Neuronal stem cell (in vitro differentiated cells): ENCODE results near the gene PARD3.
A peak's percentile ranks its signal among the peaks of the same experiment; 100 is the strongest.

Experiments used
- DNase-seq: peaks from one replicate; pipeline ENCODE4 v3.0.0-alpha.2; 2013; ENCODE audit warnings: low spot score
- H2AFZ ChIP-seq: one replicate; pipeline ENCODE4 v1.6.1; 2013; ENCODE audit warnings: mild to moderate bottlenecking, low read length, inconsistent platforms
- H2AK5ac ChIP-seq: 2 replicates; pipeline ENCODE4 v1.6.1; 2013; ENCODE audit warnings: low read depth, mild to moderate bottlenecking, inconsistent platforms, low read length, moderate library complexity, mixed read lengths
- H2BK120ac ChIP-seq: 2 replicates; pipeline ENCODE4 v1.6.1; 2013; ENCODE audit warnings: low read depth, mild to moderate bottlenecking, inconsistent platforms, low read length, moderate library complexity, mixed read lengths
- H2BK12ac ChIP-seq: one replicate; pipeline ENCODE4 v1.6.1; 2013; ENCODE audit warnings: low read length, inconsistent platforms
- H2BK15ac ChIP-seq: 2 replicates; pipeline ENCODE4 v1.6.1; 2013; ENCODE audit warnings: mild to moderate bottlenecking, low read length, inconsistent platforms, mixed read lengths
- H2BK5ac ChIP-seq: one replicate; pipeline ENCODE4 v1.6.1; 2013; ENCODE audit warnings: inconsistent platforms, mild to moderate bottlenecking, low read length, moderate library complexity
- H3K14ac ChIP-seq: one replicate; pipeline ENCODE4 v1.6.1; 2013; ENCODE audit warnings: low read length, inconsistent platforms
- H3K18ac ChIP-seq: 2 replicates; pipeline ENCODE4 v1.6.1; 2013; ENCODE audit warnings: low read length, inconsistent platforms
- H3K23ac ChIP-seq: 2 replicates; pipeline ENCODE4 v1.6.1; 2013; ENCODE audit warnings: low read depth, mild to moderate bottlenecking, mixed read lengths, low read length, inconsistent platforms; ENCODE audit not compliant: poor library complexity
- H3K27ac ChIP-seq: replicated peaks from 3 replicates; pipeline ENCODE4 v1.5.1; 2013; ENCODE audit warnings: low read length, inconsistent platforms
- H3K27me3 ChIP-seq, 3 experiments: 2 replicates each; pipeline ENCODE4 v1.6.1; 2013; ENCODE audit warnings: low read length in 3 of 3, mild to moderate bottlenecking in 2 of 3, inconsistent platforms in 1 of 3, low read depth in 1 of 3, mixed read lengths in 1 of 3, moderate library complexity in 1 of 3; ENCODE audit not compliant: control insufficient read depth in 3 of 3, insufficient read depth in 3 of 3
- H3K36me3 ChIP-seq, 2 donors: replicated peaks in 1 of 2; 2 replicates each; pipeline ENCODE4 v1.6.1; 2013; ENCODE audit warnings: low read length in 2 of 2; ENCODE audit not compliant: control insufficient read depth in 2 of 2, insufficient read depth in 2 of 2
- H3K4ac ChIP-seq: 2 replicates; pipeline ENCODE4 v1.6.1; 2013; ENCODE audit warnings: inconsistent platforms, mild to moderate bottlenecking, low read length, moderate library complexity
- H3K4me1 ChIP-seq, 2 donors: 1 replicate in 1 of 2; 2 replicates in 1 of 2; pipeline ENCODE4 v1.6.1; 2013; ENCODE audit warnings: low read length in 2 of 2, low read depth in 1 of 2; ENCODE audit not compliant: control insufficient read depth in 2 of 2, insufficient read depth in 1 of 2
- H3K4me2 ChIP-seq: one replicate; pipeline ENCODE4 v1.6.1; 2013; ENCODE audit warnings: mild to moderate bottlenecking, low read length, inconsistent platforms; ENCODE audit not compliant: insufficient read depth, poor library complexity, severe bottlenecking
- H3K4me3 ChIP-seq, 2 donors: 2 replicates each; pipeline ENCODE4 v1.5.1; 2013; ENCODE audit warnings: low read length in 2 of 2, mild to moderate bottlenecking in 2 of 2, inconsistent platforms in 1 of 2, moderate library complexity in 1 of 2
- H3K79me1 ChIP-seq: one replicate; pipeline ENCODE4 v1.6.1; 2013; ENCODE audit warnings: low read depth, mild to moderate bottlenecking, inconsistent platforms, low read length, moderate library complexity
- H3K9ac ChIP-seq: one replicate; pipeline ENCODE4 v1.6.1; 2013; ENCODE audit warnings: mild to moderate bottlenecking, low read depth, low read length, inconsistent platforms; ENCODE audit not compliant: poor library complexity
- H3K9me3 ChIP-seq, 2 donors: replicated peaks in 1 of 2; 2 replicates each; pipeline versions ENCODE3 to v1.6.1; 2013; ENCODE audit warnings: low read length in 2 of 2, mild to moderate bottlenecking in 2 of 2, inconsistent platforms in 1 of 2, low read depth in 1 of 2, mixed read lengths in 1 of 2, moderate library complexity in 1 of 2; ENCODE audit not compliant: control insufficient read depth in 2 of 2, insufficient read depth in 1 of 2
- H4K8ac ChIP-seq: one replicate; pipeline ENCODE4 v1.6.1; 2013; ENCODE audit warnings: low read depth, mild to moderate bottlenecking, inconsistent platforms, low read length, moderate library complexity
- H4K91ac ChIP-seq: one replicate; pipeline ENCODE4 v1.6.1; 2013; ENCODE audit warnings: low read length, low read depth, mild to moderate bottlenecking, inconsistent platforms; ENCODE audit not compliant: poor library complexity
- WGBS, 2 donors: extraction: QIAGEN DNeasy Blood & Tissue Kit; methylation state at CpG; one replicate each; pipeline ENCODE4 v1.1.7; 2013; ENCODE audit warnings: missing lambda C conversion rate in 2 of 2, mixed read lengths in 1 of 2; ENCODE audit not compliant: insufficient read length in 2 of 2, insufficient replicate concordance in 1 of 2; ENCODE audit errors: extremely low coverage in 2 of 2; 5-methylcytosine and 5-hydroxymethylcytosine counted together

Gene PARD3

GRCh38 chr10:34677591-34677990, 137.5 kb downstream of the PARD3 start:
- Histone ChIP-seq H3K23ac (no peak overlapping the region), H3K27ac (no peak overlapping the region), H3K4me1 (peaks cover 0 to 2% of the 10 kb centered on the region in 2 donors), H3K18ac (no peak overlapping the region), H2AFZ (no peak overlapping the region), H2BK120ac (no peak overlapping the region), H2BK12ac (no peak overlapping the region), H3K79me1 (no peaks in the 10 kb centered on the region), H3K36me3 (peaks cover 0 to under 1% of the 10 kb centered on the region in 2 donors), H2AK5ac (no peak overlapping the region), H4K8ac (no peak overlapping the region), H3K4ac (no peak overlapping the region), H3K14ac (no peak overlapping the region), H3K9ac (no peak overlapping the region), H3K4me3 (no peak overlapping the region), H2BK15ac (no peak overlapping the region), H3K4me2 (no peak overlapping the region), H3K27me3 (no peaks in the 10 kb centered on the region), H2BK5ac (no peak overlapping the region), H3K9me3 (no peaks in the 10 kb centered on the region), H4K91ac (no peak overlapping the region)
- WGBS, 2 donors, result no CpG with 5 or more reads among the region's 4 CpGs
- no peak for DNase-seq

DNA sequence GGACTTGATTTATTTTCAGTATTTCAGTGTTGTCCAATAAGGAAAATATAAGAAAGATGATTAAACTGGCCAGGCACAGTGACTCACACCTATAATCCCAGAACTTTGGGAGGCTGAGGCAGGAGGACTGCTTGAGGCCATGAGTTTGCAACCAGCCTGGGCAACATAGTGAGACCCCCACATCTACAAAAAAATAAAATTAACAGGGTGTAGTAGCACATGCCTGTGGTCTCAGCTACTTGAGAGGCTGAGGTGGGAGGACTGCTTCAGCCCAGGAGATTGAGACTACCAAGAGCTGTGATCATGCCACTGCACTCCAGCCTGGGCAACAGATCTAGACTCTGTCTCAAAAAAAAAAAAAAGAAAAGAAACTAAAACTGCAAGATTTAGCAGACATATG, 138.0 kb downstream of the PARD3 start:
- H3K23ac ChIP-seq, result no peak overlapping the region
- H2AK5ac ChIP-seq, result no peak overlapping the region
- no peak overlapping the region for H3K27ac ChIP-seq
- no peak overlapping the region for H3K14ac ChIP-seq
- H3K4me3 ChIP-seq, result no peak overlapping the region
- no peak overlapping the region for H4K8ac ChIP-seq
- no peaks in the 10 kb centered on the region for H3K36me3 ChIP-seq
- peaks cover 0 to 2% of the 10 kb centered on the region in 2 donors for H3K4me1 ChIP-seq
- no peak overlapping the region for H3K4me2 ChIP-seq
- no peaks in the 10 kb centered on the region for H3K79me1 ChIP-seq
- H3K9ac ChIP-seq, result no peak overlapping the region
- no peaks in the 10 kb centered on the region for H3K27me3 ChIP-seq
- DNase-seq, result no peak
- H2AFZ ChIP-seq, result no peak overlapping the region
- H2BK120ac ChIP-seq, result no peak overlapping the region
- no peak overlapping the region for H2BK12ac ChIP-seq
- no peak overlapping the region for H3K4ac ChIP-seq
- H2BK15ac ChIP-seq, result no peak overlapping the region
- no peak overlapping the region for H3K18ac ChIP-seq
- H2BK5ac ChIP-seq, result no peak overlapping the region
- no peak overlapping the region for H4K91ac ChIP-seq
- no peaks in the 10 kb centered on the region for H3K9me3 ChIP-seq

- H4K8ac ChIP-seq, result no peak overlapping the region
- no peak overlapping the region for H4K91ac ChIP-seq
- H2BK5ac ChIP-seq, result no peak overlapping the region
- H2BK15ac ChIP-seq, result no peak overlapping the region
- no peak overlapping the region for H3K23ac ChIP-seq
- no peak overlapping the region for H3K27ac ChIP-seq
- no peak overlapping the region for H2AFZ ChIP-seq
- H2BK120ac ChIP-seq, result no peak overlapping the region
- no peak for DNase-seq
- H3K4me2 ChIP-seq, result no peak overlapping the region
- peaks cover 2% of the 10 kb centered on the region for H3K79me1 ChIP-seq
- H2AK5ac ChIP-seq, result no peak overlapping the region
- no peak overlapping the region for H2BK12ac ChIP-seq
- no peaks in the 10 kb centered on the region for H3K36me3 ChIP-seq
- H3K9ac ChIP-seq, result no peak overlapping the region
- no peak overlapping the region for H3K14ac ChIP-seq
- WGBS, 2 donors, result no CpG with 5 or more reads among the region's 8 CpGs
- no peak overlapping the region for H3K4me3 ChIP-seq
- H3K9me3 ChIP-seq, result no peaks in the 10 kb centered on the region
- no peak overlapping the region for H3K4ac ChIP-seq
- peaks cover 0 to 4% of the 10 kb centered on the region in 2 donors for H3K4me1 ChIP-seq
- H3K18ac ChIP-seq, result no peak overlapping the region
- H3K27me3 ChIP-seq, result no peaks in the 10 kb centered on the region
Observed at GRCh38 chr10:34674176-34674575, 140.9 kb downstream of the PARD3 start.

DNA sequence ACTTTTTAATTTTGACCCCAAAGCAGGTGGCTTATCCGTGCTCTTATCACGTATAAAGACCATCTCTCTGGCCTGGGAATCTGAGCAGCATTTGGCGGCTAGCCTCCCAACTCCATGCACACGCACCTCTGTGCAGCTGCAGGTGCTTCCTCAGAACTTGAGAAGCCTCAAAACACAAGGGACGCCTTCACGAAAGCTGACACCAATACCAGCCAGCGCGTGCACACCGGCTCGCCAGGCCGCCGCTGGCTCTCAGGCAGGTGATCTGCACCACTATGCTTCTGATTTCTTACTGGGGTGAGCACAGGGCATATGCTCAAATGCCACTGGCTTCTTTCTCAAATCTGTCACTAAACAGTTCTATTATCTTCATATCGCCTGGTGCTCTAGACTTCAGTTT, 145.0 kb downstream of the PARD3 start:
- H4K91ac ChIP-seq, result no peak overlapping the region
- no CpG with 5 or more reads among the region's 13 CpGs for WGBS, 2 donors

More for the DNA sequence above, 145.0 kb downstream of the PARD3 start:
- Histone ChIP-seq H4K8ac (no peak overlapping the region), H3K4ac (peak overlapping the region; percentile 31), H3K18ac (peak overlapping the region; percentile 92), H2AK5ac (no peak overlapping the region), H2BK120ac (no peak overlapping the region), H3K4me3 (no peak overlapping the region), H3K4me2 (no peak overlapping the region), H3K14ac (peak overlapping the region; percentile 33), H2BK5ac (no peak overlapping the region), H2BK15ac (no peak overlapping the region), H3K9ac (no peak overlapping the region), H2AFZ (no peak overlapping the region), H2BK12ac (peak overlapping the region; percentile 69), H3K27me3 (no peaks in the 10 kb centered on the region), H3K27ac (no peak overlapping the region), H3K23ac (peak overlapping the region; percentile 29), H3K79me1 (peaks cover 2% of the 10 kb centered on the region), H3K36me3 (no peaks in the 10 kb centered on the region), H3K4me1 (peaks cover 0 to 7% of the 10 kb centered on the region in 2 donors), H3K9me3 (no peaks in the 10 kb centered on the region)
- DNase-seq, result no peak
